B cell (primary cell): Measurements from ENCODE around the gene IQSEC3. TPM values are rescaled to one million over a fixed set of nuclear protein-coding genes. Genes with fewer than 3 reads are reported as not detected.

Source experiments
- ATAC-seq: fragments of 200-7000 bp; cut with Tn5 transposase; one replicate; pipeline ENCODE4 v1.10.0; 2021; ENCODE audit warnings: low read depth, mild to moderate bottlenecking, moderate number of reproducible peaks, moderate library complexity
- CTCF ChIA-PET: fragments of 350-600 bp; sonication (Branson Sonifier 250); formaldehyde crosslinking; loops from one replicate; lab custom pipeline; 2021; ENCODE audit warnings: antibody characterized with exemption, inconsistent platforms; lab: Charles Lee
- POLR2A ChIA-PET: fragments of 350-600 bp; sonication (Branson Sonifier 250); formaldehyde crosslinking; loops from one replicate; lab custom pipeline; 2021; ENCODE audit warnings: antibody characterized with exemption; lab: Charles Lee
- DNase-seq: peaks from one replicate; pipeline ENCODE4 v3.0.0; 2013
- H2AFZ ChIP-seq: 2 replicates; pipeline ENCODE4 v1.6.1; 2012; ENCODE audit warnings: mild to moderate bottlenecking, low read depth, low read length; ENCODE audit not compliant: insufficient read depth, poor library complexity, severe bottlenecking
- H3K27ac ChIP-seq, 2 donors: 1 replicate in 1 of 2; 2 replicates in 1 of 2; pipeline ENCODE4 v1.5.1; 2012 to 2013; ENCODE audit warnings: low read length in 2 of 2, mild to moderate bottlenecking in 2 of 2, moderate library complexity in 1 of 2
- H3K27me3 ChIP-seq, 4 experiments: fragments of 200-600 bp in 1 of 4; sonication (generic) in 1 of 4; replicated peaks in 1 of 4; 1 replicate in 2 of 4; 2 replicates in 2 of 4; pipeline versions ENCODE4 v1.6.1 to v1.7.0; 2013 to 2016; ENCODE audit warnings: low read length in 3 of 4, mild to moderate bottlenecking in 2 of 4, mixed read lengths in 1 of 4, moderate library complexity in 1 of 4; ENCODE audit not compliant: insufficient read depth in 4 of 4, control insufficient read depth in 3 of 4; ENCODE audit errors: control extremely low read depth in 1 of 4
- H3K36me3 ChIP-seq, 2 experiments: replicated peaks in 1 of 2; 1 replicate in 1 of 2; 2 replicates in 1 of 2; pipeline versions ENCODE4 v1.6.1 to v1.7.1; 2013; ENCODE audit warnings: low read length in 1 of 2; ENCODE audit not compliant: insufficient read depth in 2 of 2, control insufficient read depth in 1 of 2; ENCODE audit errors: control extremely low read depth in 1 of 2, extremely low read depth in 1 of 2
- H3K4me1 ChIP-seq, 2 donors: fragments of 200-600 bp in 1 of 2; sonication (generic) in 1 of 2; 1 replicate in 1 of 2; 2 replicates in 1 of 2; pipeline versions ENCODE4 v1.5.1 to v1.6.1; 2013 to 2017; ENCODE audit warnings: low read length in 2 of 2; ENCODE audit not compliant: control insufficient read depth in 2 of 2, insufficient read depth in 2 of 2
- H3K4me2 ChIP-seq: replicated peaks from 2 replicates; pipeline ENCODE3; 2012; ENCODE audit warnings: mild to moderate bottlenecking, low read depth, low read length; ENCODE audit not compliant: poor library complexity, severe bottlenecking
- H3K4me3 ChIP-seq, 5 experiments: fragments of 200-600 bp in 1 of 5; sonication (generic) in 1 of 5; 1 replicate in 3 of 5; 2 replicates in 2 of 5; pipeline versions ENCODE4 v1.5.1 to v1.7.0; 2011 to 2016; ENCODE audit warnings: low read length in 4 of 5, mild to moderate bottlenecking in 4 of 5, low read depth in 2 of 5, control low read depth in 1 of 5, moderate library complexity in 1 of 5; ENCODE audit not compliant: insufficient read depth in 1 of 5; ENCODE audit errors: control extremely low read depth in 1 of 5, extremely low read depth in 1 of 5
- H3K79me2 ChIP-seq: fragments of 200-600 bp; sonication (generic); one replicate; pipeline ENCODE4 v1.6.0; 2016; ENCODE audit warnings: low read length; ENCODE audit not compliant: control insufficient read depth, insufficient read depth
- H3K9ac ChIP-seq: fragments of 200-600 bp; sonication (generic); 2 replicates; pipeline ENCODE4 v1.6.1; 2017; ENCODE audit warnings: mild to moderate bottlenecking, low read length, moderate library complexity
- H3K9me3 ChIP-seq, 3 donors: one replicate each; pipeline versions ENCODE4 v1.6.1 to v1.7.1; 2013; ENCODE audit warnings: low read length in 2 of 3; ENCODE audit not compliant: control insufficient read depth in 2 of 3, insufficient read depth in 1 of 3; ENCODE audit errors: control extremely low read depth in 1 of 3
- H4K20me1 ChIP-seq: 2 replicates; pipeline ENCODE4 v1.6.0; 2012; ENCODE audit warnings: mild to moderate bottlenecking, low read length; ENCODE audit not compliant: insufficient read depth, control insufficient read depth, poor library complexity, severe bottlenecking
- H3K27ac Mint-ChIP-seq: one replicate; pipeline ENCODE4 v1.8.0; 2021; ENCODE audit warnings: mixed read lengths
- H3K27me3 Mint-ChIP-seq: one replicate; pipeline ENCODE4 v1.8.0; 2021; ENCODE audit warnings: mixed read lengths
- H3K4me1 Mint-ChIP-seq: one replicate; pipeline ENCODE4 v1.8.0; 2021; ENCODE audit warnings: mixed read lengths
- H3K4me3 Mint-ChIP-seq: one replicate; pipeline ENCODE4 v1.8.0; 2021; ENCODE audit warnings: mixed read lengths
- H3K9me3 Mint-ChIP-seq: one replicate; pipeline ENCODE4 v1.8.0; 2022; ENCODE audit warnings: mixed read lengths; ENCODE audit not compliant: insufficient read depth
- CTCF ChIP-seq: fragments of 200-600 bp; IDR thresholded peaks from one replicate; pipeline ENCODE4 v1.8.0; 2022; ENCODE audit warnings: antibody characterized with exemption, mild to moderate bottlenecking
- EZH2 ChIP-seq: IDR thresholded peaks from 2 replicates; pipeline ENCODE4 v1.6.1; 2012; ENCODE audit warnings: borderline replicate concordance, low read depth, mild to moderate bottlenecking, moderate library complexity, low read length; ENCODE audit not compliant: insufficient read depth, poor library complexity, severe bottlenecking
- WGBS: methylation state at CpG from one replicate; pipeline ENCODE4 v1.1.5; 2013; ENCODE audit warnings: missing lambda C conversion rate; ENCODE audit not compliant: insufficient coverage; 5-methylcytosine and 5-hydroxymethylcytosine counted together
- intact Hi-C: fragments of 100-400 bp; cut with micrococcal nuclease; formaldehyde crosslinking; loops from one replicate; pipeline ENCODE4 v1.10.0; 2022
- polyA plus RNA-seq: library from polyadenylated mRNA; depleted of rRNA; stranded (reverse); fragments of >200 nt; gene quantifications from 2 replicates; pipeline ENCODE4 v1.2.3, GENCODE V29; 2012
- total RNA-seq, 2 donors: library from RNA; stranded (reverse); fragments of 120-200 nt in 1 of 2; gene quantifications; 1 replicate in 1 of 2; 2 replicates in 1 of 2; pipeline versions ENCODE4 v1.2.3 to v1.2.4, GENCODE V29; 2013 to 2022

Gene IQSEC3
- total and polyA plus RNA-seq, 2 donors (not counting 1 experiment from before 2014, with no cell fraction given), result 0.01 to 1.8 TPM

GRCh38 chr12:214003-214741 lies 147.6 kb downstream of the IQSEC3 start, which contains the start of gene SLC6A12:
Gene SLC6A12 (minus strand): TSS chr12:214157. CDS start chr12:209986, 4,171 bp downstream.
- H3K27me3 ChIP-seq, result peaks cover 0 to 19% (median 4%) of the 10 kb centered on the region in 4 experiments

More at GRCh38 chr12:214003-214741, 147.6 kb downstream of the IQSEC3 start, which contains the start of gene SLC6A12:
- no peaks in the 10 kb centered on the region for H4K20me1 ChIP-seq
- TF ChIP-seq CTCF, result no peak
- no peak for TF ChIP-seq EZH2
- H3K4me1 ChIP-seq, result peaks cover 3 to 8% of the 10 kb centered on the region in 2 donors
- H3K4me3 Mint-ChIP-seq, result peak within 1 kb of the TSS; percentile 29
- H2AFZ ChIP-seq, result no peak within 1 kb of the TSS
- peaks cover 10% of the 10 kb centered on the region for H3K4me1 Mint-ChIP-seq
- POLR2A ChIA-PET, result no interaction called here
- ATAC-seq, result no peak
- no peak for DNase-seq
- no peak within 1 kb of the TSS for H3K4me3 ChIP-seq
- H3K79me2 ChIP-seq, result no peaks in the 10 kb centered on the region
- CTCF ChIA-PET, result no interaction called here
- peaks cover 32% of the 10 kb centered on the region for H3K27me3 Mint-ChIP-seq
- no peak within 1 kb of the TSS for H3K27ac ChIP-seq
- no peaks in the 10 kb centered on the region for H3K36me3 ChIP-seq
- 44% methylated on average over 6 of the region's 14 CpGs for WGBS
- H3K9me3 Mint-ChIP-seq, result no peaks in the 10 kb centered on the region
- H3K9ac ChIP-seq, result no peak within 1 kb of the TSS
- peaks cover 0 to 5% (median 0%) of the 10 kb centered on the region in 3 donors for H3K9me3 ChIP-seq
- intact Hi-C loops, result no loop called here
- H3K27ac Mint-ChIP-seq, result peak within 1 kb of the TSS; percentile 16
- H3K4me2 ChIP-seq, result no peak within 1 kb of the TSS
